ENCODE data around the gene PTDSS2. TPM values are rescaled to one million over a fixed set of nuclear protein-coding genes. Genes with fewer than 3 reads are reported as not detected.
"Not testable (repeated sequence)": the region's sequence is repeated elsewhere in the genome, so short reads cannot be mapped to it uniquely, and the experiment has no call there.

Gene PTDSS2
- total RNA-seq, 4 donors from 2014 or later: 21.0 to 42.7 (median 31.7) TPM

DNA sequence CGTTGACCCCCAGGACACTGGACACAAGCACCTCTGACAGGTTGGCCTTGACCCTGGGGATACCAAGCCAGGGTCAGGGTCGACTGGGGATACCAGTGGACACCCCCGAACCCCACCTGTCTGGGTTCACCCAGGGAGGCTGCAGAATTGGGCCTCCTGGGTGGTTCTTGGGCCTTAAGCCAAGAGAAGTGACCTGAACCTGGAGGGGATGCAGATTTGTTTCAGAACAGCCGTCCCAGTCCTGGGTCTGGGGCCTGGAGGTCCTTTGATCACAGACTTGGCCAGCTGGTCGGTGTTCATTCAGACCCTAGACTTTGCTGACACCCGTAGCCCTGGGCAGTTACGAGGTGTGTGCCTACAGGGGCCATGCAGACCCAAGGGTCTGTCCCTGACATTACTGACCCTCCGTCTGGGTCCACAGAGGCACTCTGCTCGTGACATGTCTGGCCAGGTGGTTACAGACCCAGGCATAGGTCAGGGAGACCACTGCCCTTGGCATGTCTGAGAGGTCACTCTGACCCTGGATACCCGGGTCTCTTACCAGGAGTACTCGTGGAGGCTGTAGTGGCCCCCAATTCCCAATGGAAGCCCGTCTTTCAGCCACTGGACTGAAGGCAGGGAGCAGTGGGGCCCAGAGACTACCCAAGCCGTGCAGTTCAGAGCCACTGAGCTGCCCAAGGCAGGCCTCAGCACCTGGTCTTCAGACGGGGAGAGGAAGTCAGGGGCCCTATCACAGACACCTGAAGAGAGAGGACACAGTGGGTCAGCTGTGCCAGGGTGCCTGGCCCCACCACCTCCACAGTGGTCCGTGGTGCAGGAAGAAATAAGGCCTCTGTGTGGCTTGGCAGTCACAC lies 41.7 kb upstream of the PTDSS2 start:
- Histone ChIP-seq H3K9me3 (no peaks in the 10 kb centered on the region), H3K27ac (no peak overlapping the region), H3K4me1 (peaks cover 5 to 28% (median 10%) of the 10 kb centered on the region in 4 donors), H3K27me3 (no peaks in the 10 kb centered on the region), H3K36me3 (peaks cover 0 to 13% (median 0%) of the 10 kb centered on the region in 3 donors), H3K4me3 (no peak overlapping the region)
- TF ChIP-seq POLR2A (IDR thresholded peaks at IDR 0.05): no peak
- TF ChIP-seq, protein P1, sequence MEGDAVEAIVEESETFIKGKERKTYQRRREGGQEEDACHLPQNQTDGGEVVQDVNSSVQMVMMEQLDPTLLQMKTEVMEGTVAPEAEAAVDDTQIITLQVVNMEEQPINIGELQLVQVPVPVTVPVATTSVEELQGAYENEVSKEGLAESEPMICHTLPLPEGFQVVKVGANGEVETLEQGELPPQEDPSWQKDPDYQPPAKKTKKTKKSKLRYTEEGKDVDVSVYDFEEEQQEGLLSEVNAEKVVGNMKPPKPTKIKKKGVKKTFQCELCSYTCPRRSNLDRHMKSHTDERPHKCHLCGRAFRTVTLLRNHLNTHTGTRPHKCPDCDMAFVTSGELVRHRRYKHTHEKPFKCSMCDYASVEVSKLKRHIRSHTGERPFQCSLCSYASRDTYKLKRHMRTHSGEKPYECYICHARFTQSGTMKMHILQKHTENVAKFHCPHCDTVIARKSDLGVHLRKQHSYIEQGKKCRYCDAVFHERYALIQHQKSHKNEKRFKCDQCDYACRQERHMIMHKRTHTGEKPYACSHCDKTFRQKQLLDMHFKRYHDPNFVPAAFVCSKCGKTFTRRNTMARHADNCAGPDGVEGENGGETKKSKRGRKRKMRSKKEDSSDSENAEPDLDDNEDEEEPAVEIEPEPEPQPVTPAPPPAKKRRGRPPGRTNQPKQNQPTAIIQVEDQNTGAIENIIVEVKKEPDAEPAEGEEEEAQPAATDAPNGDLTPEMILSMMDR (IDR thresholded peaks at IDR 0.05): no peak
- DNase-seq: peak in 1 of 3 donors; percentile 48

DNA sequence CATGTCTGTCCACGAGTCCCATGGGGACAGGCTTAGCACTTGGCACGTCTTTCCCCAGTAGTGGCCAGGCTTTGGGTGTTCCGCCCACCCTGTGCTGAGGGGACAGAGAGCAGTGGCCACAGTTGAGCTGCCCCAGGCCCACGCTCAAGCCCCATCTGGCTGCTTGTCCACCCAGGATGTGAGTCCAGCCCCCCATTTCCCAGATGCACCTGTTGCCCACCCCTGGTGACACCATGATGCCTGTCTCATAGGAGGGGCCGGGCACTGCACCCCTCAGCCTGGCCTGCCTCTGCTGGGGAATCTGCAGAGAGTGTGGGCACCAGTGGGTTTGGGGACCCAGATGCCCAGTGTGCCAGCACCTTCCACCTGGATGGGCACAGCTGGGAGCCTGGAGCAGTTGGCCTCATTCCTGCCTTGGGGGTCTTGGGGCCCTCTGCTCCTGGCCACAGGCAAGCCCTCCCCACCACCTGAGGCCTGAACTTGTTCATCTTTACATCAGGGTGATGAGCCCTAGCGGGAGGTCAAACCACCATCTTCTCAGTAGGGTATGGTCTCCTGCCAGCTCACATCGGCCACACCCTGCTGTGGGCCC lies 41.0 kb upstream of the PTDSS2 start:
- no peak overlapping the region for H3K27ac ChIP-seq
- H3K4me3 ChIP-seq: no peak overlapping the region
- peak in 1 of 3 donors; percentile 46 for DNase-seq
- H3K4me1 ChIP-seq: peaks cover 5 to 28% (median 10%) of the 10 kb centered on the region in 4 donors
- no peak for TF ChIP-seq POLR2A (IDR thresholded peaks at IDR 0.05)
- TF ChIP-seq, protein P1 (IDR thresholded peaks at IDR 0.05): no peak
- peaks cover 0 to 6% (median 0%) of the 10 kb centered on the region in 3 donors for H3K36me3 ChIP-seq
- no peaks in the 10 kb centered on the region for H3K27me3 ChIP-seq
- no peaks in the 10 kb centered on the region for H3K9me3 ChIP-seq

DNA sequence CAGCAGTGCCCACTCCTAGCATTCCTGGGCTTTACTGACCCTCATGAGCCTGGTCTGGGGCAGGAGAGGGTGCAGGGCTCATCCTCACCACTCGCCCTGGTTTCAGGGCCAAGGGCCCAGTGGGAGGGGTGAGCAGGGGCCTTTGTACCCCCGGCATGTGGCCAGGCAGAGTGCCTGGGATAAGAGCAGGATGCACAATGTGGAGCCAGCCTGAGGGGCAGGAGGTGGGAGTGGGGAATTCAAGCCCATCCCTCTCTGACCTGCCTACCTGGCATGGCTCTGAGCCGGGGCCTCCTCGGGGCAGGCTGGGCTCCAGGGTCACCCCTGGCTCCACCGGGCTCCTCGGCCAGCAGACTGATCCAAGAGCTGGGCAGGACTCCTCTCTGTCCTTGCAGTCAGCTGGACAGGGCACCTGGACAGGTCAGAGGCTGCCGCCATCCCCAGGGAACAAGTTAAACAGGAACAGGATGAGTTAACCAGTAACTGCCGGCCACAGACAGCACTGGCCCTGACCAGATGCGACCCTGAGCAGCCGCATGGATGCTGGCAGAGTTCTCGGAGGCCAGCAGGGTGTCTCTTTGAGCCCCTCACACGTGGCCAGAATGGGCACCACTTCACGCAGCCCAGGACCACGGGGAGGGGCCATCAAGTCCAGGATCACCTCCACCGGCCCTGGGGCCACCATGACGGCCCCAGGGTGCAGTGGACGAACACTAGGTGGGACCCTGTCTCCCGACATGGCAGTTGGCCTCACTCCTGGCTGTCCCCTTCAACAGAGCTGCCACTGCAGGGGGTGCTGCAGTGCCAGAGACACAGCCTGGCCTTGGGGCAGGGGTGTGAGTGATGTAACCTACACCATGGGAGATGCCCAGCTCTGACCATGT lies 40.2 kb upstream of the PTDSS2 start:
- peak in 1 of 3 donors; percentile 45 for DNase-seq
- TF ChIP-seq POLR2A (IDR thresholded peaks at IDR 0.05): no peak
- TF ChIP-seq, protein P1 (IDR thresholded peaks at IDR 0.05): no peak
- no peak overlapping the region for H3K27ac ChIP-seq
- H3K4me1 ChIP-seq: peaks cover 5 to 34% (median 13%) of the 10 kb centered on the region in 4 donors
- H3K9me3 ChIP-seq: no peaks in the 10 kb centered on the region
- H3K4me3 ChIP-seq: no peak overlapping the region
- no peaks in the 10 kb centered on the region for H3K27me3 ChIP-seq
- no peaks in the 10 kb centered on the region for H3K36me3 ChIP-seq

DNA sequence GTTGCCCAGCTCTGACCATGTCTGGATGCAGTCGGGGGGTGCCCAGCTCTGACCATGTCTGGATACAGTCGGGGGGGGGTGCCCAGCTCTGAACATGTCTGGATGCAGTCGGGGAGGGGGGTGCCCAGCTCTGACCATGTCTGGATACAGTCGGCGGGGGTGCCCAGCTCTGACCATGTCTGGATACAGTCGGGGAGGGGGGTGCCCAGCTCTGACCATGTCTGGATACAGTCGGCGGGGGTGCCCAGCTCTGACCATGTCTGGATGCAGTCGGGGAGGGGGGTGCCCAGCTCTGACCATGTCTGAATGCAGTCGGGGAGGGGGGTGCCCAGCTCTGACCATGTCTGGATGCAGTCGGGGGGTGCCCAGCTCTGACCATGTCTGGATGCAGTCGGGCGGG lies 39.4 kb upstream of the PTDSS2 start:
- peaks cover 8 to 41% (median 18%) of the 10 kb centered on the region in 4 donors for H3K4me1 ChIP-seq

DNA sequence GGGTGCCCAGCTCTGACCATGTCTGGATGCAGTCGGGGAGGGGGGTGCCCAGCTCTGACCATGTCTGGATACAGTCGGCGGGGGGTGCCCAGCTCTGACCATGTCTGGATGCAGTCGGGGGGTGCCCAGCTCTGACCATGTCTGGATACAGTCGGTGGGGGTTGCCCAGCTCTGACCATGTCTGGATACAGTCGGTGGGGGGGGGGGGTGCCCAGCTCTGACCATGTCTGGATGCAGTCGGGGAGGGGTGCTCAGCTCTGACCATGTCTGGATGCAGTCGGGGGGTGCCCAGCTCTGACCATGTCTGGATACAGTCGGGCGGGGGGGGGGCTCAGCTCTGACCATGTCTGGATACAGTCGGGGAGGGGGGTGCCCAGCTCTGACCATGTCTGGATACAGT lies 38.6 kb upstream of the PTDSS2 start:
- not testable (repeated sequence) for H3K36me3 ChIP-seq, H3K9me3 ChIP-seq, H3K27ac ChIP-seq, DNase-seq, H3K27me3 ChIP-seq, H3K4me3 ChIP-seq
- peaks cover 3 to 40% (median 18%) of the 10 kb centered on the region in 4 donors for H3K4me1 ChIP-seq

More for the DNA sequence above, 39.4 kb upstream of the PTDSS2 start:
- H3K27ac ChIP-seq, DNase-seq, H3K36me3 ChIP-seq, H3K4me3 ChIP-seq, H3K9me3 ChIP-seq, H3K27me3 ChIP-seq: not testable (repeated sequence)

DNA sequence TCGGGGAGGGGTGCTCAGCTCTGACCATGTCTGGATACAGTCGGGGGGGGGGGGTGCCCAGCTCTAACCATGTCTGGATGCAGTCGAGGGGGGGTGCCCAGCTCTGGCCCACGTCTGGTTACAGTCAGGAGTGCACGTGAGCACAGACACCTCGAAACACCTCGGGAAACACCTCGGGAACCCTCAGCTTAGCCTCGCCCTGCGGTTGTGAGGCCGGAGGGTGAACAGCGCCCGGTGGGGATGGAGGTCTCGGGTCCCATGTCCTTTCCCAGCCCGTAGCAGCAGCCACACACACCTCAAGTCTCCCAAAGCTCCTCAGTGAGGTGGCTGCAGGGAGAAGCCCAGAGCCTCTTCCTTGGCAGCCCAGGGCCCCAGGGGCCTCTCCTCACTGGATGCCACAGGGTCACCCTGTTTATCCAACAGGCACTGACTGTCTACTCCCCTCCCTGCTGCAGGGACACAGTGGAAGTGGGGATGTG lies 37.4 kb upstream of the PTDSS2 start:
- DNase-seq: peak in 1 of 3 donors; percentile 46
- TF ChIP-seq POLR2A (IDR thresholded peaks at IDR 0.05): no peak
- TF ChIP-seq, protein P1 (IDR thresholded peaks at IDR 0.05): no peak
- no peaks in the 10 kb centered on the region for H3K9me3 ChIP-seq
- H3K27ac ChIP-seq: peak overlapping the region in 1 of 4 donors; percentile 16
- no peak overlapping the region for H3K4me3 ChIP-seq
- H3K36me3 ChIP-seq: no peaks in the 10 kb centered on the region
- H3K27me3 ChIP-seq: no peaks in the 10 kb centered on the region
- H3K4me1 ChIP-seq: peaks cover 3 to 42% (median 18%) of the 10 kb centered on the region in 4 donors

Data from Peyer's patch (tissue), 4 donors.